Activated CD8-positive, alpha-beta T cell treated with anti-CD3 and anti-CD28 coated beads, Interleukin-2, amount 10 ng/mL, durations not matched to agents 7 days and 5 days (primary cell): ENCODE data around the gene PTPRK. TPM values are rescaled to one million over a fixed set of nuclear protein-coding genes. Genes with fewer than 3 reads are reported as not detected.
A peak's percentile ranks its signal among the peaks of the same experiment; 100 is the strongest.

Experiments
- ATAC-seq: fragments of 150-1000 bp; cut with Tn5 transposase; one replicate; pipeline ENCODE4 v1.10.0; 2021; ENCODE audit warnings: moderate library complexity
- CTCF ChIA-PET: fragments of 350-600 bp; sonication (Branson Sonifier 250); formaldehyde crosslinking; loops from one replicate; lab custom pipeline; 2021; ENCODE audit warnings: antibody characterized with exemption; lab: Charles Lee
- POLR2A ChIA-PET: fragments of 350-600 bp; sonication (Branson Sonifier 250); formaldehyde crosslinking; loops from one replicate; lab custom pipeline; 2021; ENCODE audit warnings: antibody characterized with exemption; lab: Charles Lee
- DNase-seq: peaks from one replicate; pipeline ENCODE4 v3.0.0-alpha.2; 2020
- H3K27ac Mint-ChIP-seq: one replicate; pipeline ENCODE4 v1.8.0; 2021; ENCODE audit warnings: mild to moderate bottlenecking, mixed read lengths
- H3K27me3 Mint-ChIP-seq: one replicate; pipeline ENCODE4 v1.8.0; 2021; ENCODE audit warnings: low read depth, mixed read lengths
- H3K36me3 Mint-ChIP-seq: one replicate; pipeline ENCODE4 v1.8.0; 2021; ENCODE audit warnings: low read depth, mixed read lengths
- H3K4me1 Mint-ChIP-seq: one replicate; pipeline ENCODE4 v1.8.0; 2021; ENCODE audit warnings: low read depth, mixed read lengths
- H3K4me3 Mint-ChIP-seq: one replicate; pipeline ENCODE4 v1.8.0; 2021; ENCODE audit warnings: mild to moderate bottlenecking, mixed read lengths
- H3K9me3 Mint-ChIP-seq: one replicate; pipeline ENCODE4 v1.8.0; 2022; ENCODE audit warnings: mixed read lengths; ENCODE audit not compliant: insufficient read depth
- total RNA-seq, 2 experiments: library from RNA; stranded (reverse); gene quantifications; one replicate each; pipeline ENCODE4 v1.2.3, GENCODE V29; 2021

PTPRK gene
- total RNA-seq, 2 experiments from 2014 or later = 3.1 to 3.6 TPM

GRCh38 chr6:128246472-128247260 is 273.7 kb downstream of the PTPRK start:
- ATAC-seq = no peak
- no peak for DNase-seq
- ChIA-PET POLR2A (no interaction called here), CTCF (no interaction called here)
- H3K36me3 Mint-ChIP-seq = peaks cover 2% of the 10 kb centered on the region
- peaks cover 10% of the 10 kb centered on the region for H3K4me1 Mint-ChIP-seq
- H3K9me3 Mint-ChIP-seq = no peaks in the 10 kb centered on the region
- no peaks in the 10 kb centered on the region for H3K27me3 Mint-ChIP-seq
- no peak overlapping the region for H3K27ac Mint-ChIP-seq
- H3K4me3 Mint-ChIP-seq = no peak overlapping the region

- POLR2A ChIA-PET = no interaction called here
- H3K9me3 Mint-ChIP-seq = no peaks in the 10 kb centered on the region
- no peak overlapping the region for H3K27ac Mint-ChIP-seq
- DNase-seq = no peak
- H3K4me1 Mint-ChIP-seq = peaks cover 20% of the 10 kb centered on the region
- ATAC-seq = no peak
- no peak overlapping the region for H3K4me3 Mint-ChIP-seq
- CTCF ChIA-PET = no interaction called here
- peaks cover 2% of the 10 kb centered on the region for H3K36me3 Mint-ChIP-seq
- H3K27me3 Mint-ChIP-seq = no peaks in the 10 kb centered on the region
Observed at GRCh38 chr6:128244751-128245405, 275.5 kb downstream of the PTPRK start.

- Mint-ChIP-seq H3K4me1 (peaks cover 21% of the 10 kb centered on the region), H3K27me3 (no peaks in the 10 kb centered on the region), H3K36me3 (peaks cover 2% of the 10 kb centered on the region), H3K27ac (no peak overlapping the region), H3K9me3 (no peaks in the 10 kb centered on the region), H3K4me3 (no peak overlapping the region)
- CTCF ChIA-PET = interaction anchor here (1.0 to 1.6 kb wide), 2 partner anchors 16 to 53 kb away, joined by 3 read pairs; no protein-coding TSS in a partner anchor
- no peak for ATAC-seq
- no peak for DNase-seq
- POLR2A ChIA-PET = no interaction called here
Observed at GRCh38 chr6:128242765-128243403, 277.5 kb downstream of the PTPRK start.

GRCh38 chr6:128241216-128241615 is 279.2 kb downstream of the PTPRK start:
- Mint-ChIP-seq H3K36me3 (peaks cover 2% of the 10 kb centered on the region), H3K4me3 (no peak overlapping the region), H3K9me3 (no peaks in the 10 kb centered on the region), H3K27ac (no peak overlapping the region), H3K27me3 (no peaks in the 10 kb centered on the region), H3K4me1 (peaks cover 21% of the 10 kb centered on the region)
- DNase-seq = no peak
- no peak for ATAC-seq
- CTCF ChIA-PET = interaction anchor here (1.2 to 1.6 kb wide), 2 partner anchors 10 to 18 kb away, joined by 3 to 5 read pairs; no protein-coding TSS in a partner anchor
- POLR2A ChIA-PET = no interaction called here

GRCh38 chr6:128240024-128240428 is 280.4 kb downstream of the PTPRK start:
- H3K4me3 Mint-ChIP-seq = no peak overlapping the region
- peak overlapping the region; percentile 16 for H3K27ac Mint-ChIP-seq
- H3K27me3 Mint-ChIP-seq = no peaks in the 10 kb centered on the region
- DNase-seq (no peak), ATAC-seq (peak; percentile 36)
- H3K4me1 Mint-ChIP-seq = peaks cover 21% of the 10 kb centered on the region
- no peaks in the 10 kb centered on the region for H3K36me3 Mint-ChIP-seq
- ChIA-PET CTCF (interaction anchor here (1.3 to 1.6 kb wide), 2 partner anchors 9 to 427 kb away, joined by 3 read pairs; no protein-coding TSS in a partner anchor), POLR2A (interaction anchor here (0.6 kb wide), 1 partner anchor 10 kb away, joined by 3 read pairs; no protein-coding TSS in a partner anchor)
- no peaks in the 10 kb centered on the region for H3K9me3 Mint-ChIP-seq

- peaks cover 16% of the 10 kb centered on the region for H3K4me1 Mint-ChIP-seq
- POLR2A ChIA-PET = no interaction called here
- H3K36me3 Mint-ChIP-seq = no peaks in the 10 kb centered on the region
- no peak overlapping the region for H3K4me3 Mint-ChIP-seq
- CTCF ChIA-PET = interaction anchor here (0.7 to 1.6 kb wide), 3 partner anchors 8 to 427 kb away, joined by 3 read pairs; no protein-coding TSS in a partner anchor
- no peaks in the 10 kb centered on the region for H3K9me3 Mint-ChIP-seq
- no peak overlapping the region for H3K27ac Mint-ChIP-seq
- no peak for DNase-seq
- no peaks in the 10 kb centered on the region for H3K27me3 Mint-ChIP-seq
- ATAC-seq = no peak
Observed at GRCh38 chr6:128239146-128239545, 281.3 kb downstream of the PTPRK start.

GRCh38 chr6:128238225-128238624 is 282.2 kb downstream of the PTPRK start:
- no peaks in the 10 kb centered on the region for H3K9me3 Mint-ChIP-seq
- H3K36me3 Mint-ChIP-seq = no peaks in the 10 kb centered on the region
- H3K27me3 Mint-ChIP-seq = no peaks in the 10 kb centered on the region
- ATAC-seq (no peak), DNase-seq (no peak)
- peaks cover 16% of the 10 kb centered on the region for H3K4me1 Mint-ChIP-seq
- H3K27ac Mint-ChIP-seq = no peak overlapping the region
- ChIA-PET CTCF (no interaction called here), POLR2A (no interaction called here)
- no peak overlapping the region for H3K4me3 Mint-ChIP-seq

GRCh38 chr6:128235556-128235955 is 284.8 kb downstream of the PTPRK start:
- no peaks in the 10 kb centered on the region for H3K27me3 Mint-ChIP-seq
- H3K4me3 Mint-ChIP-seq = no peak overlapping the region
- no peak for ATAC-seq
- CTCF ChIA-PET = no interaction called here
- no peak overlapping the region for H3K27ac Mint-ChIP-seq
- no peak for DNase-seq
- no peaks in the 10 kb centered on the region for H3K9me3 Mint-ChIP-seq
- H3K4me1 Mint-ChIP-seq = peaks cover 8% of the 10 kb centered on the region
- no peaks in the 10 kb centered on the region for H3K36me3 Mint-ChIP-seq
- POLR2A ChIA-PET = no interaction called here

GRCh38 chr6:128233531-128233930 is 286.9 kb downstream of the PTPRK start:
- H3K27ac Mint-ChIP-seq = no peak overlapping the region
- ATAC-seq (no peak), DNase-seq (no peak)
- no peak overlapping the region for H3K4me3 Mint-ChIP-seq
- no peaks in the 10 kb centered on the region for H3K9me3 Mint-ChIP-seq
- CTCF ChIA-PET = no interaction called here
- no peaks in the 10 kb centered on the region for H3K4me1 Mint-ChIP-seq
- no peaks in the 10 kb centered on the region for H3K27me3 Mint-ChIP-seq
- POLR2A ChIA-PET = no interaction called here
- no peaks in the 10 kb centered on the region for H3K36me3 Mint-ChIP-seq

GRCh38 chr6:128230267-128230989 is 290.0 kb downstream of the PTPRK start:
- Mint-ChIP-seq H3K27ac (no peak overlapping the region), H3K36me3 (no peaks in the 10 kb centered on the region), H3K9me3 (no peaks in the 10 kb centered on the region), H3K4me3 (no peak overlapping the region), H3K4me1 (no peaks in the 10 kb centered on the region), H3K27me3 (no peaks in the 10 kb centered on the region)
- POLR2A ChIA-PET = no interaction called here
- DNase-seq = no peak
- no peak for ATAC-seq
- CTCF ChIA-PET = interaction anchor here (0.8 to 1.8 kb wide), 2 partner anchors 9 to 11 kb away, joined by 3 to 5 read pairs; no protein-coding TSS in a partner anchor

- Mint-ChIP-seq H3K9me3 (no peaks in the 10 kb centered on the region), H3K27me3 (no peaks in the 10 kb centered on the region), H3K4me1 (no peaks in the 10 kb centered on the region), H3K36me3 (no peaks in the 10 kb centered on the region), H3K27ac (no peak overlapping the region), H3K4me3 (no peak overlapping the region)
- ChIA-PET POLR2A (no interaction called here), CTCF (interaction anchor here (1.4 kb wide), 1 partner anchor 11 kb away, joined by 6 read pairs; no protein-coding TSS in a partner anchor)
- ATAC-seq (no peak), DNase-seq (no peak)
Observed at GRCh38 chr6:128225612-128226011, 294.8 kb downstream of the PTPRK start.
